SU-DHL-6 (cell line): Measurements from ENCODE around the gene SEC14L1.

Experiments
- H2AFZ ChIP-seq: fragments of 200-600 bp; sonication (generic); 2 replicates; pipeline ENCODE4 v1.6.1; 2014; ENCODE audit warnings: low read depth, mild to moderate bottlenecking, moderate library complexity, mixed read lengths, antibody characterized with exemption, low read length; ENCODE audit not compliant: severe bottlenecking
- H3F3A ChIP-seq: fragments of 200-600 bp; shearing (Covaris generic); 2 replicates; pipeline ENCODE4 v1.6.0; 2016; ENCODE audit warnings: antibody characterized with exemption, mild to moderate bottlenecking; ENCODE audit not compliant: insufficient read depth
- H3K27ac ChIP-seq: fragments of 200-600 bp; sonication (generic); 2 replicates; pipeline ENCODE4 v1.5.1; 2016; ENCODE audit warnings: low read depth, mild to moderate bottlenecking, low read length, moderate library complexity, mixed read lengths
- H3K27me3 ChIP-seq: fragments of 200-600 bp; sonication (generic), shearing (Covaris generic); 2 replicates; pipeline ENCODE4 v1.6.0; 2014; ENCODE audit warnings: mild to moderate bottlenecking, low read length
- H3K36me3 ChIP-seq: fragments of 200-600 bp; sonication (generic); 2 replicates; pipeline ENCODE4 v1.6.1; 2014; ENCODE audit warnings: mild to moderate bottlenecking, low read length, mixed read lengths
- H3K4me2 ChIP-seq: fragments of 300-600, 200-600 bp; shearing (Covaris generic), sonication (generic); 2 replicates; pipeline ENCODE4 v1.6.0; 2014; ENCODE audit warnings: low read length, low read depth, mild to moderate bottlenecking; ENCODE audit not compliant: poor library complexity, severe bottlenecking
- H3K4me3 ChIP-seq: fragments of 200-600 bp; sonication (generic); 2 replicates; pipeline ENCODE4 v1.5.1; 2014; ENCODE audit warnings: antibody characterized with exemption, low read length, mild to moderate bottlenecking, mixed read lengths; ENCODE audit not compliant: insufficient read depth, poor library complexity, severe bottlenecking
- H3K79me2 ChIP-seq: fragments of 200-600 bp; sonication (generic); 2 replicates; pipeline ENCODE4 v1.6.1; 2014; ENCODE audit warnings: mild to moderate bottlenecking, low read length, moderate library complexity; ENCODE audit not compliant: insufficient read depth
- H3K9ac ChIP-seq: fragments of 200-600 bp; sonication (generic); 2 replicates; pipeline ENCODE4 v1.7.0; 2014; ENCODE audit warnings: mild to moderate bottlenecking, low read length
- H3K9me2 ChIP-seq: fragments of 200-600 bp; sonication (generic); replicated peaks from 2 replicates; pipeline ENCODE4 v1.6.1; 2014; ENCODE audit warnings: low read length; ENCODE audit not compliant: insufficient read depth
- H3K9me3 ChIP-seq: fragments of 200-600 bp; sonication (generic); 2 replicates; pipeline ENCODE4 v1.6.1; 2014; ENCODE audit warnings: low read length, mixed read lengths; ENCODE audit not compliant: insufficient read depth
- H4K20me1 ChIP-seq: fragments of 200-600 bp; sonication (generic); 2 replicates; pipeline ENCODE4 v1.6.1; 2014; ENCODE audit warnings: low read depth, mild to moderate bottlenecking, antibody characterized with exemption, low read length, moderate library complexity, mixed read lengths
- EZH2phosphoT487 ChIP-seq: fragments of 200-600 bp; sonication (generic), shearing (Covaris generic); conservative IDR thresholded peaks from 2 replicates; pipeline ENCODE4 v1.6.1; 2018; ENCODE audit warnings: mild to moderate bottlenecking, antibody characterized with exemption, low read length, moderate library complexity, mixed read lengths
- TF ChIP-seq, protein P1 (sequence below): fragments of 200-600 bp; sonication (generic); IDR thresholded peaks from one replicate; pipeline ENCODE4 v1.5.1; 2017; ENCODE audit warnings: antibody characterized with exemption, mild to moderate bottlenecking, low read length, moderate library complexity; ENCODE audit not compliant: insufficient read depth, poor library complexity, severe bottlenecking

The SEC14L1 gene

DNA sequence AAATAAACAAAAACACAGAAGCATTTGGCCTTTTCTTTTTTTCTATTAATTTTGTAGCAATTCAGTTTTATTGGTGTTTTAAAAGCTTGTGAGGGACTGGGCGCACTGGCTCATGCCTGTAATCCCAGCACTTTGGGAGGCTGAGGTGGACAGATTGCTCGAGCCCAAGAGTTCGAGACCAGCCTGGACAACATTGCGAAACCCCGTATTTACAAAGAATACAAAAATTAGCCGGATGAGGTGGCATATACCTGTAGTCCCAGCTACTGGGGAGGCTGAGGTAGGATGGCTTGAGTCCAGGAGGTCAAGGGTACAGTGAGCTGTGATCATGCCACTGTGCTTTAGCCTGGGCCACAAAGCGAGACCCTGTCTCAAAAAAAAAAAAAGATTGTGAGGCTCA is 53.4 kb downstream of the SEC14L1 start:
- no peaks in the 10 kb centered on the region for H3K9me3 ChIP-seq
- H3K36me3 ChIP-seq: peaks cover 5% of the 10 kb centered on the region; the same call in 1 of the 2 replicates
- H3K27ac ChIP-seq: no peak overlapping the region

DNA sequence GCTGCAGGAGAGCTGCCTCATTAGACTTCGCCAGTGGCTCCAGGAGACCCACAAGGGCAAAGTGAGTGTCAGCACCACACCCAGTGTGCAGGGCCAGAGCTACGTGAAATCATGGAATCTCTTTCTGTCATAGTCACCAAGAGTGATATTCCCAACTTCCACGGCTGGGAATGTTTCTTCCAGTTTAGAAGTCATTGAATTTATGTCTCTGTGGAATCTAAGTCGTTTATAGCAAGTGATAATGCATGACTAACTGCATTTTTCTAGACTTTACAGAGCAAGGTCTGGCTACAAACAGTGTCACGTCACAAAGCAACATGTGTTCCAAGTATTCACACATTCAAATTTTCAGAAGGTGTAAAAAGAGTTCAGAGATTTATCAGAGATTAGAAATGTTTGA is 55.5 kb downstream of the SEC14L1 start:
- H3K27ac ChIP-seq: no peak overlapping the region
- no peak overlapping the region for H3K4me2 ChIP-seq
- H3K36me3 ChIP-seq: peaks cover 5% of the 10 kb centered on the region; the same call in 1 of the 2 replicates
- no peaks in the 10 kb centered on the region for H3K9me2 ChIP-seq
- H3K9ac ChIP-seq: no peak overlapping the region
- H3K4me3 ChIP-seq: no peak overlapping the region
- H4K20me1 ChIP-seq: no peaks in the 10 kb centered on the region
- H3K9me3 ChIP-seq: no peaks in the 10 kb centered on the region
- no peaks in the 10 kb centered on the region for H3F3A ChIP-seq
- H3K79me2 ChIP-seq: no peaks in the 10 kb centered on the region
- no peaks in the 10 kb centered on the region for H3K27me3 ChIP-seq
- TF ChIP-seq, protein P1, sequence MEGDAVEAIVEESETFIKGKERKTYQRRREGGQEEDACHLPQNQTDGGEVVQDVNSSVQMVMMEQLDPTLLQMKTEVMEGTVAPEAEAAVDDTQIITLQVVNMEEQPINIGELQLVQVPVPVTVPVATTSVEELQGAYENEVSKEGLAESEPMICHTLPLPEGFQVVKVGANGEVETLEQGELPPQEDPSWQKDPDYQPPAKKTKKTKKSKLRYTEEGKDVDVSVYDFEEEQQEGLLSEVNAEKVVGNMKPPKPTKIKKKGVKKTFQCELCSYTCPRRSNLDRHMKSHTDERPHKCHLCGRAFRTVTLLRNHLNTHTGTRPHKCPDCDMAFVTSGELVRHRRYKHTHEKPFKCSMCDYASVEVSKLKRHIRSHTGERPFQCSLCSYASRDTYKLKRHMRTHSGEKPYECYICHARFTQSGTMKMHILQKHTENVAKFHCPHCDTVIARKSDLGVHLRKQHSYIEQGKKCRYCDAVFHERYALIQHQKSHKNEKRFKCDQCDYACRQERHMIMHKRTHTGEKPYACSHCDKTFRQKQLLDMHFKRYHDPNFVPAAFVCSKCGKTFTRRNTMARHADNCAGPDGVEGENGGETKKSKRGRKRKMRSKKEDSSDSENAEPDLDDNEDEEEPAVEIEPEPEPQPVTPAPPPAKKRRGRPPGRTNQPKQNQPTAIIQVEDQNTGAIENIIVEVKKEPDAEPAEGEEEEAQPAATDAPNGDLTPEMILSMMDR: no peak
- no peak for TF ChIP-seq EZH2phosphoT487
- H2AFZ ChIP-seq: no peak overlapping the region

More for the DNA sequence above, 53.4 kb downstream of the SEC14L1 start:
- Histone ChIP-seq H3F3A (no peaks in the 10 kb centered on the region), H3K4me3 (no peak overlapping the region), H4K20me1 (no peaks in the 10 kb centered on the region), H3K9me2 (no peaks in the 10 kb centered on the region), H3K9ac (no peak overlapping the region), H3K27me3 (no peaks in the 10 kb centered on the region), H3K79me2 (no peaks in the 10 kb centered on the region), H2AFZ (no peak overlapping the region), H3K4me2 (no peak overlapping the region)
- no peak for TF ChIP-seq EZH2phosphoT487
- TF ChIP-seq, protein P1: no peak

GRCh38 chr17:77197115-77197514 is 56.3 kb downstream of the SEC14L1 start:
- Histone ChIP-seq H3K79me2 (no peaks in the 10 kb centered on the region), H3K9ac (no peak overlapping the region), H4K20me1 (no peaks in the 10 kb centered on the region), H3K9me2 (no peaks in the 10 kb centered on the region), H3K9me3 (no peaks in the 10 kb centered on the region), H3K27ac (no peak overlapping the region), H3K4me2 (no peak overlapping the region), H3K27me3 (no peaks in the 10 kb centered on the region), H2AFZ (no peak overlapping the region), H3K36me3 (peaks cover 5% of the 10 kb centered on the region; the same call in 1 of the 2 replicates), H3F3A (no peaks in the 10 kb centered on the region), H3K4me3 (no peak overlapping the region)
- TF ChIP-seq, protein P1: no peak
- TF ChIP-seq EZH2phosphoT487: no peak
